Neural cell (in vitro differentiated cells): Measurements from ENCODE around the gene APOB. TPM values are rescaled to one million over a fixed set of nuclear protein-coding genes. Genes with fewer than 3 reads are reported as not detected.

Source experiments
- H2AFZ ChIP-seq: fragments of 200-600, 300-800 bp; sonication (generic), shearing (Covaris generic); 2 replicates; pipeline ENCODE4 v1.6.0; 2014; ENCODE audit warnings: low read depth, mild to moderate bottlenecking, antibody characterized with exemption, low read length, moderate library complexity
- H3F3A ChIP-seq: fragments of 200-600 bp; shearing (Covaris generic); 2 replicates; pipeline ENCODE4 v1.6.1; 2016; ENCODE audit warnings: mild to moderate bottlenecking, moderate library complexity, mixed read lengths, antibody characterized with exemption, low read length; ENCODE audit not compliant: insufficient read depth, poor library complexity, severe bottlenecking
- H3K27ac ChIP-seq: fragments of 200-600, 300-800 bp; sonication (generic), shearing (Covaris generic); 2 replicates; pipeline ENCODE4 v1.5.1; 2014; ENCODE audit warnings: mild to moderate bottlenecking, low read length, moderate library complexity
- H3K27me3 ChIP-seq: fragments of 300-800, 200-600 bp; sonication (generic), shearing (Covaris generic); 2 replicates; pipeline ENCODE4 v1.6.0; 2014; ENCODE audit warnings: mild to moderate bottlenecking, low read depth, low read length, moderate library complexity; ENCODE audit not compliant: insufficient read depth
- H3K36me3 ChIP-seq: fragments of 300-800, 200-600 bp; sonication (generic), shearing (Covaris generic); 2 replicates; pipeline ENCODE4 v1.5.1; 2014; ENCODE audit warnings: mild to moderate bottlenecking, antibody characterized with exemption, low read length, moderate library complexity; ENCODE audit not compliant: insufficient read depth
- H3K4me2 ChIP-seq: fragments of 300-800, 200-600 bp; sonication (generic), shearing (Covaris generic); 2 replicates; pipeline ENCODE4 v1.6.0; 2014; ENCODE audit warnings: mild to moderate bottlenecking, low read length
- H3K4me3 ChIP-seq: fragments of 300-800, 200-600 bp; sonication (generic), shearing (Covaris generic); 2 replicates; pipeline ENCODE4 v1.5.1; 2014; ENCODE audit warnings: mild to moderate bottlenecking, low read length, moderate library complexity
- H3K79me2 ChIP-seq: fragments of 200-600 bp; shearing (Covaris generic); replicated peaks from 2 replicates; pipeline ENCODE4 v1.6.0; 2014; ENCODE audit warnings: mild to moderate bottlenecking, low read length, moderate library complexity; ENCODE audit not compliant: insufficient read depth
- H3K9ac ChIP-seq: fragments of 300-800, 200-600 bp; sonication (generic), shearing (Covaris generic); 2 replicates; pipeline ENCODE4 v1.6.1; 2016; ENCODE audit warnings: mild to moderate bottlenecking, low read length, mixed read lengths
- H3K9me2 ChIP-seq: fragments of 200-600 bp; shearing (Covaris generic); 2 replicates; pipeline ENCODE4 v1.6.1; 2016; ENCODE audit warnings: mild to moderate bottlenecking, low read length, mixed read lengths; ENCODE audit not compliant: insufficient read depth
- H3K9me3 ChIP-seq: fragments of 200-600, 300-800 bp; sonication (generic), shearing (Covaris generic); 2 replicates; pipeline ENCODE4 v1.6.1; 2016; ENCODE audit warnings: mild to moderate bottlenecking, mixed run types, low read length, moderate library complexity, mixed read lengths
- H4K20me1 ChIP-seq: fragments of 200-600 bp; shearing (Covaris generic); 2 replicates; pipeline ENCODE4 v1.6.1; 2016; ENCODE audit warnings: mild to moderate bottlenecking, mixed run types; ENCODE audit not compliant: insufficient read depth
- EP300 ChIP-seq: fragments of 450-650 bp; conservative IDR thresholded peaks from 2 replicates; pipeline ENCODE4 v1.6.1; 2014; ENCODE audit warnings: antibody characterized with exemption, mild to moderate bottlenecking, moderate library complexity; ENCODE audit not compliant: poor library complexity, severe bottlenecking
- EZH2 ChIP-seq: fragments of 200-600, 300-800 bp; shearing (Covaris generic), sonication (generic); IDR thresholded peaks from 2 replicates; pipeline ENCODE4 v1.6.1; 2014; ENCODE audit warnings: antibody characterized with exemption, low read length, borderline replicate concordance, mild to moderate bottlenecking; ENCODE audit not compliant: insufficient read depth, poor library complexity, severe bottlenecking
- MXI1 ChIP-seq: fragments of 450-650 bp; conservative IDR thresholded peaks from 2 replicates; pipeline ENCODE4 v1.6.1; 2014; ENCODE audit warnings: antibody characterized with exemption, mild to moderate bottlenecking; ENCODE audit not compliant: poor library complexity, severe bottlenecking
- POLR2AphosphoS5 ChIP-seq: IDR thresholded peaks from 2 replicates; pipeline ENCODE4 v1.6.1; 2012
- RAD21 ChIP-seq: fragments of 450-650 bp; conservative IDR thresholded peaks from 2 replicates; pipeline ENCODE4 v1.6.1; 2014; ENCODE audit warnings: antibody characterized with exemption, mild to moderate bottlenecking, moderate library complexity
- REST ChIP-seq: IDR thresholded peaks from 2 replicates; pipeline ENCODE4 v1.6.1; 2012; ENCODE audit warnings: borderline replicate concordance
- SMC3 ChIP-seq: fragments of 450-650 bp; conservative IDR thresholded peaks from 2 replicates; pipeline ENCODE4 v1.6.1; 2014; ENCODE audit warnings: antibody characterized with exemption, mild to moderate bottlenecking, moderate library complexity; ENCODE audit not compliant: poor library complexity
- TAF1 ChIP-seq: IDR thresholded peaks from 2 replicates; pipeline ENCODE4 v1.6.1; 2012; ENCODE audit warnings: low read depth
- polyA plus RNA-seq: library from polyadenylated mRNA; depleted of rRNA; stranded (reverse); fragments of >200 nt; gene quantifications from 2 replicates; pipeline ENCODE4 v1.2.3, GENCODE V29; 2014
- TF ChIP-seq, protein P1 (sequence below): fragments of 450-650 bp; IDR thresholded peaks from 2 replicates; pipeline ENCODE4 v1.5.1; 2014; ENCODE audit warnings: antibody characterized with exemption, mild to moderate bottlenecking, moderate library complexity; ENCODE audit not compliant: poor library complexity, severe bottlenecking

Gene APOB
- polyA plus RNA-seq, 1 donor from 2014 or later = not detected

- Histone ChIP-seq H3F3A (no peaks in the 10 kb centered on the region), H3K79me2 (no peaks in the 10 kb centered on the region), H3K36me3 (no peaks in the 10 kb centered on the region), H3K9me3 (no peaks in the 10 kb centered on the region), H3K27ac (no peak overlapping the region), H3K9ac (no peak overlapping the region), H3K4me2 (no peak overlapping the region), H2AFZ (no peak overlapping the region), H3K27me3 (peaks cover 40% of the 10 kb centered on the region), H3K9me2 (no peaks in the 10 kb centered on the region), H3K4me3 (no peak overlapping the region), H4K20me1 (no peaks in the 10 kb centered on the region)
- no peak for TF ChIP-seq MXI1
- TF ChIP-seq POLR2AphosphoS5 = no peak
- TF ChIP-seq EZH2 = no peak
- TF ChIP-seq TAF1 = no peak
- TF ChIP-seq EP300 = no peak
- TF ChIP-seq REST = no peak
Measured at GRCh38 chr2:20998972-20999905, 44.6 kb downstream of the APOB start.

DNA sequence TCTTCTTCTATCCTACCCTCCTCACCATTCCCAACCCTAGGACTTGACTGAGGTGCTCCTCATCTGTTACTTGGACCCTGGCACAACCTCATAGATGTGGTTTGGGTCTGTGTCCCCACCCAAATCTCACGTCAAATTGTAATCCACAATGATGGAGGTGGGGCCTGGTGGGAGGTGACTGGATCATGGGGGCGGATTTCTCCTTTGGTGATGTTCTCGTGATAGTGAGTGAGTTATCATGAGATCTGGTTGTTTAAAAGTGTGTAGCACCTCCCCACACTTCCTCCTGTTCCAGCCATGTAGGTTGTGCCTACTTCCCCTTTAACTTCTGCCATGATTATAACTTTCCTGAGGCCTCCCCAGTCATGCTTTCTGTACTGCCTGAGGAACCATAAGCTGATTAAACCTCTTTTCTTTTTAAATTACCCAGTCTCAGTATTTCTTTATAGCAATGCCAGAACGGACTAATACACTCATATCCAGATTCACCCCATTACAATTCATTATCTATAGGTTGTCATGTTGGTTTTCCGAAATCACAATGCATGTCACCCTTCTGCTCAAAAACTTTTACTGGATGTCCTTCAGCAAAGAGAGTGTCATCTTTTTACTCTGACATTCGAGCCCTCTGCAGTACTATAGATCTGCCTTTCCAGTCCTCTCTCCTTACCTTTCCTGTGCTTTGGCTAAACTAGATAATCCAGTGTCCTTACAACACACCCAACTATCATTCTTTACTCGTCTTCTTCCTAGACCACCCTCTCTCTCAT lies 45.7 kb downstream of the APOB start:
- H3F3A ChIP-seq = no peaks in the 10 kb centered on the region
- no peaks in the 10 kb centered on the region for H4K20me1 ChIP-seq
- no peaks in the 10 kb centered on the region for H3K9me3 ChIP-seq
- H2AFZ ChIP-seq = no peak overlapping the region
- no peak overlapping the region for H3K4me2 ChIP-seq
- no peak overlapping the region for H3K9ac ChIP-seq
- no peak for TF ChIP-seq EZH2
- H3K4me3 ChIP-seq = no peak overlapping the region
- H3K79me2 ChIP-seq = no peaks in the 10 kb centered on the region
- H3K9me2 ChIP-seq = no peaks in the 10 kb centered on the region
- no peak overlapping the region for H3K27ac ChIP-seq
- H3K36me3 ChIP-seq = no peaks in the 10 kb centered on the region
- peaks cover 51% of the 10 kb centered on the region for H3K27me3 ChIP-seq

DNA sequence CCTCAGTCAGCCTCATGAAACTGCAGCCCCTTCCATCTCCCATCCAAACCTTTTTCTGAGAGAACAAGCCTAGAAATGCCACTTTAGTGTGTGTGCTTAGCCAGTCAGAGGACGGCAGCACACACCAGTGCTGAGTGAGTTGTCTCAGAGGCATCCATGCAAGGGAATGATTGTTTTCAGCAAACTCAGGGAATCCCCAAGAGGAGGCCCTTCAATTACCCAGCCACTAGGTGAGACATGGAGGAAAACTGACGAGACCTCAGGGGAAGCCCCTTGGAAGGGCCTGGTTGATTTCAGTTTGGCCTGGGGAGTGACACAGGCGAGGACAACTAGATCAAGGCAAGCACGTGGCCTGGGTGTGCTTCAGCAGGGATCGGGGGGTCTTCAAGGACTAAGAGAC lies 49.7 kb downstream of the APOB start:
- no peaks in the 10 kb centered on the region for H3K9me2 ChIP-seq
- peaks cover 81% of the 10 kb centered on the region for H3K27me3 ChIP-seq
- H3K79me2 ChIP-seq = no peaks in the 10 kb centered on the region
- H2AFZ ChIP-seq = no peak overlapping the region
- H3K4me3 ChIP-seq = no peak overlapping the region
- H3K9ac ChIP-seq = no peak overlapping the region
- no peaks in the 10 kb centered on the region for H3F3A ChIP-seq
- H3K27ac ChIP-seq = no peak overlapping the region
- H3K9me3 ChIP-seq = no peaks in the 10 kb centered on the region
- no peak overlapping the region for H3K4me2 ChIP-seq
- H4K20me1 ChIP-seq = no peaks in the 10 kb centered on the region
- TF ChIP-seq REST (no peak), MXI1 (no peak), POLR2AphosphoS5 (no peak), EP300 (no peak), RAD21 (no peak), SMC3 (no peak), TAF1 (no peak), EZH2 (no peak)
- TF ChIP-seq, protein P1, sequence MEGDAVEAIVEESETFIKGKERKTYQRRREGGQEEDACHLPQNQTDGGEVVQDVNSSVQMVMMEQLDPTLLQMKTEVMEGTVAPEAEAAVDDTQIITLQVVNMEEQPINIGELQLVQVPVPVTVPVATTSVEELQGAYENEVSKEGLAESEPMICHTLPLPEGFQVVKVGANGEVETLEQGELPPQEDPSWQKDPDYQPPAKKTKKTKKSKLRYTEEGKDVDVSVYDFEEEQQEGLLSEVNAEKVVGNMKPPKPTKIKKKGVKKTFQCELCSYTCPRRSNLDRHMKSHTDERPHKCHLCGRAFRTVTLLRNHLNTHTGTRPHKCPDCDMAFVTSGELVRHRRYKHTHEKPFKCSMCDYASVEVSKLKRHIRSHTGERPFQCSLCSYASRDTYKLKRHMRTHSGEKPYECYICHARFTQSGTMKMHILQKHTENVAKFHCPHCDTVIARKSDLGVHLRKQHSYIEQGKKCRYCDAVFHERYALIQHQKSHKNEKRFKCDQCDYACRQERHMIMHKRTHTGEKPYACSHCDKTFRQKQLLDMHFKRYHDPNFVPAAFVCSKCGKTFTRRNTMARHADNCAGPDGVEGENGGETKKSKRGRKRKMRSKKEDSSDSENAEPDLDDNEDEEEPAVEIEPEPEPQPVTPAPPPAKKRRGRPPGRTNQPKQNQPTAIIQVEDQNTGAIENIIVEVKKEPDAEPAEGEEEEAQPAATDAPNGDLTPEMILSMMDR = no peak
- no peaks in the 10 kb centered on the region for H3K36me3 ChIP-seq
